Measurements from ENCODE around the gene AKAP4. TPM values are rescaled to one million over a fixed set of nuclear protein-coding genes. Genes with fewer than 3 reads are reported as not detected.

The AKAP4 gene
- total and polyA plus RNA-seq, 2 of the 13 experiments (the other 11 are each of a cell fraction or from before 2014, with no cell fraction given), result not detected

DNA sequence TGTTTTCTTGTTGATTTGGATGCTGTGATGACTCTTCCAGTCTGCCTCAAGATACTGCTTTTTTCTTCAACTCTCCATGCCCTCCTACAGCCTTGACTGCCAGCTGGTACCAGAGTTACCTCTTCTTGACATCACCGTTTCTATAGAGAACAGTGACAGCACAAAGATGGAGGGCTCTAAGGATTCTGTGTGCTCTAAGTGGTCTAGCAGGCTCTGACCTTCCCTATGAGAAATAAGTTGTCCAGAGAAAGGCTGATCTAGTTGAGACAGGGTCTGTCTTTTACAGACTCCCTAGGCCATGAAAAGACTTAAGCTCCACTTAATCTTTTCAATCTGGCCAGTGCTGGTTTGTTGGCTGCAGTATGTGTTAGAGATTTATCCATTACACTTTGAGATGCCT is at the start of gene AKAP4 (continued):
- TF ChIP-seq CREB3 (CRISPR knock-in tag; IDR thresholded peaks at IDR 0.05) (no peak), ZC3H13 (CRISPR knock-in tag; IDR thresholded peaks at IDR 0.05) (no peak)

DNA sequence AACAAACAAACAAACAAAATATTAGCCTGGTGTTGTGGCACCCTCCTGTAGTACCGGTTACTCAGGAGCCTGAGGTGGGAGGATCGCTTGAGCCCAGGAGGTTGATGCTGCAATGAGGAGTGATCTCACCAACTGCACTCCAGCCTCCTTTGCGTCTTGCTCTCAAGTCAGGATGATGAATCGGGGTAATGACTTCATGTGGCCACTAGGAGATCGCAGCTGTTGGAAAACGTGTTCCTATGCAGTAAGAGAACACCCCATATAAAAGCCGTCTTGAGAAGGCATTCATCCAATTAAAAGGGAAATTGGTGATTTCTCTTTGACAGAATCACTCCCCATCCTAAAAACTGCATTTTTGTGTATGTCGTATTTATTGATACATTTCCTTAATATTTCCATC is 10.7 kb upstream of the AKAP4 start:
- 2% methylated on average over 5 of the region's 8 CpGs for WGBS (ENCODE audit: low lambda C conversion rate)
- in situ Hi-C loops (cut with HindIII; ENCODE audit: extremely low pct_ligation_motif_present, low pct_unique_long_range_greater_than_20kb) (no loop called here), intact Hi-C loops (cut with micrococcal nuclease; ENCODE audit: unreplicated experiment) (no loop called here)
- no peak overlapping the region for H3K4me3 ChIP-seq (replicated peaks in 1 of 3; ENCODE audit: insufficient read depth in 1 of 3, low read depth in 2 of 3, low read length in 3 of 3)
- peak; percentile 31 for TF ChIP-seq STAG1 (CRISPR knock-in tag; IDR thresholded peaks at IDR 0.05)
- TF ChIP-seq TRIM22 (IDR thresholded peaks at IDR 0.05), result no peak
- TF ChIP-seq, protein P1, sequence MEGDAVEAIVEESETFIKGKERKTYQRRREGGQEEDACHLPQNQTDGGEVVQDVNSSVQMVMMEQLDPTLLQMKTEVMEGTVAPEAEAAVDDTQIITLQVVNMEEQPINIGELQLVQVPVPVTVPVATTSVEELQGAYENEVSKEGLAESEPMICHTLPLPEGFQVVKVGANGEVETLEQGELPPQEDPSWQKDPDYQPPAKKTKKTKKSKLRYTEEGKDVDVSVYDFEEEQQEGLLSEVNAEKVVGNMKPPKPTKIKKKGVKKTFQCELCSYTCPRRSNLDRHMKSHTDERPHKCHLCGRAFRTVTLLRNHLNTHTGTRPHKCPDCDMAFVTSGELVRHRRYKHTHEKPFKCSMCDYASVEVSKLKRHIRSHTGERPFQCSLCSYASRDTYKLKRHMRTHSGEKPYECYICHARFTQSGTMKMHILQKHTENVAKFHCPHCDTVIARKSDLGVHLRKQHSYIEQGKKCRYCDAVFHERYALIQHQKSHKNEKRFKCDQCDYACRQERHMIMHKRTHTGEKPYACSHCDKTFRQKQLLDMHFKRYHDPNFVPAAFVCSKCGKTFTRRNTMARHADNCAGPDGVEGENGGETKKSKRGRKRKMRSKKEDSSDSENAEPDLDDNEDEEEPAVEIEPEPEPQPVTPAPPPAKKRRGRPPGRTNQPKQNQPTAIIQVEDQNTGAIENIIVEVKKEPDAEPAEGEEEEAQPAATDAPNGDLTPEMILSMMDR (CRISPR knock-in tag; IDR thresholded peaks at IDR 0.05), result 0 out of 2 replicates have a peak, but pooled peaks have one; percentile 26
- no peak for TF ChIP-seq ZNF607 (CRISPR knock-in tag; IDR thresholded peaks at IDR 0.05; ENCODE audit: borderline replicate concordance)
- no peak for TF ChIP-seq ZNF839 (CRISPR knock-in tag; IDR thresholded peaks at IDR 0.05; ENCODE audit: borderline replicate concordance)
- no peaks in the 10 kb centered on the region for H3K79me2 ChIP-seq (ENCODE audit: insufficient read depth, low read length)
- DNase-seq (ENCODE audit: low spot score), result no peak
- POLR2A ChIA-PET, result no interaction called here
- ATAC-seq, result peak; percentile 64
- FAIRE-seq, result no peak
- H3K9me3 ChIP-seq (ENCODE audit: low read length), result no peaks in the 10 kb centered on the region
- CTCF ChIA-PET (ENCODE audit: low intra/inter-chr PET ratio, low total read pairs), result interaction anchor here (1.1 kb wide), 1 partner anchor 369 kb away, joined by 4 read pairs; no protein-coding TSS in a partner anchor
- no peaks in the 10 kb centered on the region for H4K20me1 ChIP-seq (ENCODE audit: insufficient read depth, low read length)
- H3K27me3 ChIP-seq (ENCODE audit: control insufficient read depth in 1 of 2, insufficient read depth in 2 of 2, low read length in 2 of 2), result no peaks in the 10 kb centered on the region
- H2AFZ ChIP-seq (ENCODE audit: low read length), result no peak overlapping the region
- H3K4me2 ChIP-seq (ENCODE audit: low read depth, low read length), result no peak overlapping the region
- H3K36me3 ChIP-seq (replicated peaks in 1 of 2; ENCODE audit: control insufficient read depth in 1 of 2, insufficient read depth in 2 of 2, low read length in 2 of 2), result no peaks in the 10 kb centered on the region
- no peak overlapping the region for H3K9ac ChIP-seq (ENCODE audit: insufficient read depth, low read depth, low read length)
- no peak overlapping the region for H3K27ac ChIP-seq (ENCODE audit: extremely low read length, insufficient read depth, low read length)
- BruUV-seq (replicated peaks), result no TSS peak
- H3K4me1 ChIP-seq (ENCODE audit: insufficient read depth, low read length), result no peaks in the 10 kb centered on the region
